MCF 10A (cell line): ENCODE measurements around the gene SREBF1. TPM values are rescaled to one million over a fixed set of nuclear protein-coding genes. Genes with fewer than 3 reads are reported as not detected.

ENCODE experiments used
- BruUV-seq: library from RNA; stranded (reverse); fragments of 400-500 nt; replicated peaks from 2 replicates; lab custom pipeline; 2021; lab: Mats Ljungman, UMichigan
- CTCF ChIA-PET: fragments of 300-600 bp; sonication (Branson Sonifier 250); formaldehyde crosslinking; extraction: SDS; loops from one replicate; lab custom pipeline; 2021; ENCODE audit warnings: antibody characterized with exemption, inconsistent platforms; lab: Yijun Ruan, JAX
- POLR2A ChIA-PET: fragments of 300-600, 350-650 bp; sonication (Branson Sonifier 250); formaldehyde crosslinking; extraction: SDS; loops from one replicate; lab custom pipeline; 2020; ENCODE audit warnings: antibody characterized with exemption, inconsistent platforms; lab: Yijun Ruan, JAX
- DNase-seq: peaks from one replicate; pipeline ENCODE4 v3.0.0-alpha.2; 2018; ENCODE audit not compliant: unreplicated experiment
- H3K27ac Mint-ChIP-seq: one replicate; pipeline ENCODE4 v1.8.0; 2022; ENCODE audit warnings: mild to moderate bottlenecking, low read depth, mixed read lengths; ENCODE audit not compliant: unreplicated experiment
- H3K27me3 Mint-ChIP-seq: one replicate; pipeline ENCODE4 v1.8.0; 2022; ENCODE audit warnings: mixed read lengths; ENCODE audit not compliant: insufficient read depth, unreplicated experiment
- H3K36me3 Mint-ChIP-seq: one replicate; pipeline ENCODE4 v1.8.0; 2022; ENCODE audit warnings: mild to moderate bottlenecking, moderate library complexity, mixed read lengths; ENCODE audit not compliant: insufficient read depth, unreplicated experiment
- H3K4me1 Mint-ChIP-seq: one replicate; pipeline ENCODE4 v1.8.0; 2022; ENCODE audit warnings: mixed read lengths; ENCODE audit not compliant: insufficient read depth, unreplicated experiment
- H3K4me3 Mint-ChIP-seq: one replicate; pipeline ENCODE4 v1.8.0; 2022; ENCODE audit warnings: mild to moderate bottlenecking, moderate library complexity, mixed read lengths; ENCODE audit not compliant: unreplicated experiment
- H3K9me3 Mint-ChIP-seq: one replicate; pipeline ENCODE4 v1.8.0; 2022; ENCODE audit warnings: mixed read lengths; ENCODE audit not compliant: unreplicated experiment
- intact Hi-C: fragments of 100-400 bp; cut with micrococcal nuclease; formaldehyde crosslinking; loops from 2 replicates; pipeline ENCODE4 v1.14.1; 2022
- total RNA-seq: library from RNA; stranded (reverse); gene quantifications from 2 replicates; pipeline ENCODE4 v1.2.3, GENCODE V29; 2022
- TF ChIP-seq, protein P1 (sequence below): fragments of 200-600 bp; IDR thresholded peaks from one replicate; pipeline ENCODE4 v1.8.0; 2022; ENCODE audit warnings: antibody characterized with exemption, mild to moderate bottlenecking; ENCODE audit not compliant: unreplicated experiment

Gene SREBF1
- total RNA-seq, 1 experiment from 2014 or later: 87.1 TPM

DNA sequence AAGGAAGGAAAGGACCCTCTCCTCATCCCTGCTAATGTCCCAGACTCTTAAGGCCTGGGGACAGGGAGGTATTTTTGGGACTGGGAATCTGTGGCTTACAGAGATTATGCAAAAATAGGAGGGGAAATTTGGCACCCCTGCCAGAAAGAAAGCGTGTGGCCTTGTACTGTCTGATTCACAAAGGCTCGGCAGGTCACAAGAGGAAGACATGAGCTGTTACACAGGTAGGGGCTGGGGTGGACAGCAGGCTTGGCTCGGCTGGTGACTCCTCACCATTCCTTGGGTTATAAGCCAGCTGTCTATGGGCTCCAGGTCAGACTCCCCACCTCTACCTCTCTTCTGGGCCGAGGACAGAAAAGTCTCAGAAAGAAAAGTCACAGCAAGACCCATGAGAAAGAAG, 20.7 kb upstream of the SREBF1 start:
- no TSS peak for BruUV-seq

DNA sequence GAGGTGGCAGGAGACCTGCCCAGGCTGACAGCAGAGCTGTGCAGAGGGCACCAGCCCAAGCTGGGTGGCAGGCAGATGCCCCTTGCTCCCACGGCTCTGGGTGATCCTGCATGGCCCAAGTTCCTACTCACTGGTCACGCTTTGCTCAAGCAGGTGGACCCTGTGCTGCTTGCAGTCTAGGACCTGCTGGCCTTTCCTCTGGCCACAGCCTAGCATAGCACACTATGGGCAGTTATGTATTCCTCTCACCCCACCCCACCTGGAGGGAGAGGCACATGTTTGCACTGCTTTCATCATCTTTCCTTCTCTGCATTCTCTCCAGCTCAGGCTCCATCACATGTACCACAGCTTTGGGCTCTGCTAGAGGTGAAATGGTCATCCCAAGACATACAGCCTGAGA, 19.6 kb upstream of the SREBF1 start:
- no TSS peak for BruUV-seq
- Mint-ChIP-seq H3K4me1 (peaks cover 6% of the 10 kb centered on the region), H3K9me3 (no peaks in the 10 kb centered on the region), H3K4me3 (no peak overlapping the region), H3K27ac (no peak overlapping the region), H3K36me3 (peaks cover 33% of the 10 kb centered on the region), H3K27me3 (no peaks in the 10 kb centered on the region)
- TF ChIP-seq, protein P1, sequence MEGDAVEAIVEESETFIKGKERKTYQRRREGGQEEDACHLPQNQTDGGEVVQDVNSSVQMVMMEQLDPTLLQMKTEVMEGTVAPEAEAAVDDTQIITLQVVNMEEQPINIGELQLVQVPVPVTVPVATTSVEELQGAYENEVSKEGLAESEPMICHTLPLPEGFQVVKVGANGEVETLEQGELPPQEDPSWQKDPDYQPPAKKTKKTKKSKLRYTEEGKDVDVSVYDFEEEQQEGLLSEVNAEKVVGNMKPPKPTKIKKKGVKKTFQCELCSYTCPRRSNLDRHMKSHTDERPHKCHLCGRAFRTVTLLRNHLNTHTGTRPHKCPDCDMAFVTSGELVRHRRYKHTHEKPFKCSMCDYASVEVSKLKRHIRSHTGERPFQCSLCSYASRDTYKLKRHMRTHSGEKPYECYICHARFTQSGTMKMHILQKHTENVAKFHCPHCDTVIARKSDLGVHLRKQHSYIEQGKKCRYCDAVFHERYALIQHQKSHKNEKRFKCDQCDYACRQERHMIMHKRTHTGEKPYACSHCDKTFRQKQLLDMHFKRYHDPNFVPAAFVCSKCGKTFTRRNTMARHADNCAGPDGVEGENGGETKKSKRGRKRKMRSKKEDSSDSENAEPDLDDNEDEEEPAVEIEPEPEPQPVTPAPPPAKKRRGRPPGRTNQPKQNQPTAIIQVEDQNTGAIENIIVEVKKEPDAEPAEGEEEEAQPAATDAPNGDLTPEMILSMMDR: no peak
- no peak for DNase-seq
- ChIA-PET POLR2A (interaction anchor here (0.8 to 5.3 kb wide), 2 partner anchors 19 to 161 kb away, joined by 3 to 31 read pairs; partner anchors contain the start of gene SREBF1), CTCF (interaction anchor here (0.6 to 9.8 kb wide), 5 partner anchors 14 to 177 kb away, joined by 3 to 92 read pairs (median 5); no protein-coding TSS in a partner anchor)
- intact Hi-C loops: loop anchor here (1.0 kb wide), 1 partner anchor 44 kb away; no protein-coding TSS in a partner anchor

More for the DNA sequence above, 20.7 kb upstream of the SREBF1 start:
- H3K36me3 Mint-ChIP-seq: peaks cover 33% of the 10 kb centered on the region
- H3K4me1 Mint-ChIP-seq: peaks cover 6% of the 10 kb centered on the region
- ChIA-PET CTCF (interaction anchor here (1.2 to 9.8 kb wide), 4 partner anchors 15 to 177 kb away, joined by 3 to 92 read pairs (median 22); no protein-coding TSS in a partner anchor), POLR2A (interaction anchor here (0.7 to 1.4 kb wide), 2 partner anchors 21 to 182 kb away, joined by 3 to 5 read pairs; partner anchors contain the start of gene SREBF1)
- H3K27me3 Mint-ChIP-seq: no peaks in the 10 kb centered on the region
- intact Hi-C loops: no loop called here
- no peak overlapping the region for H3K4me3 Mint-ChIP-seq
- no peaks in the 10 kb centered on the region for H3K9me3 Mint-ChIP-seq
- no peak overlapping the region for H3K27ac Mint-ChIP-seq
- no peak for DNase-seq
- TF ChIP-seq, protein P1: no peak

DNA sequence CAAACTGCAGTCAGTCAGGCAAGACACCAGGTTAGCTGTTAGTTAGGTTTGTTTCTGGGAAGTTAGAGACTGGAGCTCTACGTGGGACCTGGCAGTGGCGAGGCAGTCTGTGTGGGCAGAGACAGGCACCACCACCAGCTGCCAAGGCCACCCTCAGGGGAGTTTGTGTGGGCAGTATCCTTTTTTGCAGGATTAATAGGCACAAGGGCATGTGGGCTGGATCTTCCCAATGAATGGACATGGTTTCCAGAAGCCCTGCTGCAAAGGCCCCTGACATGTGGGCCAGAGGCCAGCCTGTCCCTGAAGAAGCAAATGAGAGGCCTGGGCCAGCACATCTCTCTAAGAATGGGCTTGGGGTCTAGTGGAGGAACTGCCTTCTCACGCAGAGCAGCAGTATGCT, 19.2 kb upstream of the SREBF1 start:
- DNase-seq: peak; percentile 25
- Mint-ChIP-seq H3K27ac (no peak overlapping the region), H3K27me3 (no peaks in the 10 kb centered on the region), H3K4me1 (peaks cover 6% of the 10 kb centered on the region), H3K4me3 (no peak overlapping the region), H3K36me3 (peaks cover 33% of the 10 kb centered on the region), H3K9me3 (no peaks in the 10 kb centered on the region)
- TF ChIP-seq, protein P1: no peak
- intact Hi-C loops: loop anchor here (1.0 kb wide), 1 partner anchor 44 kb away; no protein-coding TSS in a partner anchor
- ChIA-PET POLR2A (interaction anchor here (0.8 to 5.3 kb wide), 3 partner anchors 15 to 161 kb away, joined by 3 to 31 read pairs (median 11); partner anchors contain the start of gene SREBF1), CTCF (interaction anchor here (0.6 to 9.8 kb wide), 7 partner anchors 13 to 178 kb away, joined by 3 to 92 read pairs (median 4); no protein-coding TSS in a partner anchor)
- BruUV-seq: no TSS peak

DNA sequence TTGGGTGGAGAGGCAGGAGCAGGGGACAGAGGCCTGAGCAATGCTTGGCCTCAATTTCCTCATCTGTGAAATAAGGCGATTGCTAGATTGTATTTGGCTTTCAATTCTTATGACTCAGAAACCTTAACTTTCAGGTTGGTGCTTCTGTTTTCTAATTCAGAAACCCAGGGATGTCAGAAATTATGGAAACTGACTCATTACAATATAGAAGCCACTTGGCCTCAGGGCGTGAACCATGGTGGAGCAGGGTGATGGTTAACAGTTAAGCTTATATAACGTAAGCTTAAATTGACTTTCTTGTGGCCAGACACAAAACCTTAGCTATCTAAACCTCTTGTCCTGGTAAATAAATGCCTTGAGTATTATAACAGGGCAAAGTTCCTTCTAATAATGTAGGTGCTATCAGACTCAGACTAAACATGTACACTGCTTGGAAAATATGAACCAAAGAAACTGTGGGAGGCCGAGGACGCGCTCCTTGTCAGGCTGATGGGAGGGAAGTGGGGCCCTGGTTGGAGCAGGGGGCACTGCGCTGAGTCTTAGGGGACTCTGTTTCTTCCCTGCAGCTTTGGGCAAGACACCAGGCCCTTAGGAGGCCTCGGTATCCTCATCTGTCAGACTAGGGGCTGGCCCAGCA, 17.1 kb upstream of the SREBF1 start:
- no peak overlapping the region for H3K27ac Mint-ChIP-seq
- no peak overlapping the region for H3K4me3 Mint-ChIP-seq
- no peaks in the 10 kb centered on the region for H3K27me3 Mint-ChIP-seq
- no peaks in the 10 kb centered on the region for H3K9me3 Mint-ChIP-seq
- POLR2A ChIA-PET: interaction anchor here (0.6 to 5.3 kb wide), 7 partner anchors 10 to 259 kb away, joined by 3 to 31 read pairs (median 3); partner anchors contain the start of gene SREBF1
- TF ChIP-seq, protein P1: no peak
- BruUV-seq: no TSS peak
- DNase-seq: peak; percentile 64
- CTCF ChIA-PET: interaction anchor here (0.6 to 9.8 kb wide), 5 partner anchors 12 to 174 kb away, joined by 3 to 92 read pairs (median 7); no protein-coding TSS in a partner anchor
- peaks cover 26% of the 10 kb centered on the region for H3K36me3 Mint-ChIP-seq
- peaks cover 6% of the 10 kb centered on the region for H3K4me1 Mint-ChIP-seq
- intact Hi-C loops: no loop called here
